ENCODE results near the gene C1orf87. TPM values are rescaled to one million over a fixed set of nuclear protein-coding genes. Genes with fewer than 3 reads are reported as not detected.
"Not testable (repeated sequence)": the region's sequence is repeated elsewhere in the genome, so short reads cannot be mapped to it uniquely, and the experiment has no call there.

Gene C1orf87
- polyA plus RNA-seq, 10 donors, result 0.25 to 0.98 (median 0.62) TPM

GRCh38 chr1:59997479-59998115, 76.0 kb downstream of the C1orf87 start:
- DNase-seq, result peak; percentile 16 to 53 (median 25)

- DNase-seq, result peak; percentile 56 to 98 (median 74)
Measured at GRCh38 chr1:59994302-59995198, 79.0 kb downstream of the C1orf87 start.

GRCh38 chr1:59992040-59992820, 81.3 kb downstream of the C1orf87 start:
- DNase-seq, result no peak

GRCh38 chr1:59990470-59990869, 83.1 kb downstream of the C1orf87 start:
- DNase-seq, result no peak

GRCh38 chr1:59986516-59987310, 86.9 kb downstream of the C1orf87 start:
- DNase-seq, result peak in 1 of 3 donors; percentile 41

- DNase-seq, result no peak
Measured at GRCh38 chr1:59985911-59986515, 87.6 kb downstream of the C1orf87 start.

GRCh38 chr1:59979666-59980065, 93.9 kb downstream of the C1orf87 start:
- DNase-seq, result peak in 2 of 3 donors; percentile 37 to 69

GRCh38 chr1:59978511-59978910, 95.1 kb downstream of the C1orf87 start:
- peak in 1 of 3 donors; percentile 45 for DNase-seq

GRCh38 chr1:59978026-59978425, 95.5 kb downstream of the C1orf87 start:
- DNase-seq, result no peak

GRCh38 chr1:59977075-59977410, 96.5 kb downstream of the C1orf87 start:
- no peak for DNase-seq

GRCh38 chr1:59976194-59977074, 97.1 kb downstream of the C1orf87 start:
- DNase-seq, result peak; percentile 49 to 85 (median 73)

- DNase-seq, result no peak
Measured at GRCh38 chr1:59973719-59974118, 99.9 kb downstream of the C1orf87 start.

GRCh38 chr1:59972216-59972927, 101.2 kb downstream of the C1orf87 start:
- DNase-seq, result peak; percentile 49 to 85 (median 72)

- peak; percentile 68 to 92 (median 87) for DNase-seq
Measured at GRCh38 chr1:59971464-59971911, 102.1 kb downstream of the C1orf87 start.

GRCh38 chr1:59969542-59970175, 103.9 kb downstream of the C1orf87 start:
- not testable (repeated sequence) for DNase-seq

- not testable (repeated sequence) for DNase-seq
Measured at GRCh38 chr1:59968746-59969145, 104.8 kb downstream of the C1orf87 start.

- no peak for DNase-seq
Measured at GRCh38 chr1:59967780-59968179, 105.8 kb downstream of the C1orf87 start.

GRCh38 chr1:59967141-59967697, 106.4 kb downstream of the C1orf87 start:
- DNase-seq, result peak in 1 of 3 donors; percentile 75
